Activated B cell treated with CpG ODN at 0.5 μM for 24 hours (primary cell): ENCODE measurements around the gene ABCA9. TPM values are rescaled to one million over a fixed set of nuclear protein-coding genes. Genes with fewer than 3 reads are reported as not detected.
"Not testable (repeated sequence)": the region's sequence is repeated elsewhere in the genome, so short reads cannot be mapped to it uniquely, and the experiment has no call there.

ENCODE experiments used
- ATAC-seq: fragments of 200-7000 bp; cut with Tn5 transposase; one replicate; pipeline ENCODE4 v1.10.0; 2021; ENCODE audit warnings: low read depth, mild to moderate bottlenecking, moderate library complexity
- CTCF ChIA-PET: fragments of 350-600 bp; sonication (Branson Sonifier 250); formaldehyde crosslinking; loops from one replicate; lab custom pipeline; 2021; ENCODE audit warnings: antibody characterized with exemption; lab: Charles Lee
- POLR2A ChIA-PET: fragments of 350-600 bp; sonication (Branson Sonifier 250); formaldehyde crosslinking; loops from one replicate; lab custom pipeline; 2021; ENCODE audit warnings: antibody characterized with exemption; lab: Charles Lee
- DNase-seq: peaks from one replicate; pipeline ENCODE4 v3.0.0; 2022
- H3K27ac Mint-ChIP-seq: one replicate; pipeline ENCODE4 v1.8.0; 2020; ENCODE audit warnings: mixed read lengths
- H3K27me3 Mint-ChIP-seq: one replicate; pipeline ENCODE4 v1.8.0; 2021; ENCODE audit warnings: mixed read lengths
- H3K36me3 Mint-ChIP-seq: one replicate; pipeline ENCODE4 v1.8.0; 2021; ENCODE audit warnings: low read depth, mixed read lengths
- H3K4me1 Mint-ChIP-seq: one replicate; pipeline ENCODE4 v1.8.0; 2021; ENCODE audit warnings: mixed read lengths
- H3K4me3 Mint-ChIP-seq: one replicate; pipeline ENCODE4 v1.8.0; 2020; ENCODE audit warnings: mild to moderate bottlenecking, mixed read lengths
- H3K9me3 Mint-ChIP-seq: one replicate; pipeline ENCODE4 v1.8.0; 2020; ENCODE audit warnings: mixed read lengths
- CTCF ChIP-seq: fragments of 200-600 bp; IDR thresholded peaks from one replicate; pipeline ENCODE4 v1.8.0; 2022; ENCODE audit warnings: antibody characterized with exemption, mild to moderate bottlenecking
- intact Hi-C: fragments of 100-400 bp; cut with micrococcal nuclease; formaldehyde crosslinking; loops from one replicate; pipeline ENCODE4 v1.15.1; 2024
- total RNA-seq: library from RNA; stranded (reverse); gene quantifications from 2 replicates; pipeline ENCODE4 v1.2.3, GENCODE V29; 2022

The ABCA9 gene
- total RNA-seq, 1 donor from 2014 or later: 0.04 TPM

GRCh38 chr17:68969101-68969500 lies 91.6 kb downstream of the ABCA9 start:
- H3K27ac Mint-ChIP-seq: no peak overlapping the region
- ChIA-PET POLR2A (no interaction called here), CTCF (no interaction called here)
- peaks cover 5% of the 10 kb centered on the region for H3K4me1 Mint-ChIP-seq
- no peaks in the 10 kb centered on the region for H3K36me3 Mint-ChIP-seq
- H3K4me3 Mint-ChIP-seq: no peak overlapping the region
- ATAC-seq: no peak
- DNase-seq: no peak
- TF ChIP-seq CTCF: no peak
- peaks cover 4% of the 10 kb centered on the region for H3K9me3 Mint-ChIP-seq
- peaks cover 3% of the 10 kb centered on the region for H3K27me3 Mint-ChIP-seq
- intact Hi-C loops: loop anchor here (10.0 kb wide), 1 partner anchor 46 kb away; no protein-coding TSS in a partner anchor

- TF ChIP-seq CTCF: no peak
- Mint-ChIP-seq H3K4me1 (no peaks in the 10 kb centered on the region), H3K4me3 (no peak overlapping the region), H3K27ac (no peak overlapping the region), H3K27me3 (peaks cover 3% of the 10 kb centered on the region), H3K36me3 (no peaks in the 10 kb centered on the region), H3K9me3 (peaks cover 4% of the 10 kb centered on the region)
- intact Hi-C loops: loop anchor here (10.0 kb wide), 1 partner anchor 51 kb away; no protein-coding TSS in a partner anchor
- no peak for ATAC-seq
- POLR2A ChIA-PET: no interaction called here
- CTCF ChIA-PET: interaction anchor here (1.1 kb wide), 1 partner anchor 18 kb away, joined by 3 read pairs; no protein-coding TSS in a partner anchor
- no peak for DNase-seq
Observed at GRCh38 chr17:68963958-68964357, 96.8 kb downstream of the ABCA9 start.

GRCh38 chr17:68961214-68961882 lies 99.4 kb downstream of the ABCA9 start:
- no peak overlapping the region for H3K27ac Mint-ChIP-seq
- DNase-seq (no peak), ATAC-seq (no peak)
- no peaks in the 10 kb centered on the region for H3K27me3 Mint-ChIP-seq
- no peaks in the 10 kb centered on the region for H3K36me3 Mint-ChIP-seq
- H3K4me1 Mint-ChIP-seq: no peaks in the 10 kb centered on the region
- peaks cover 4% of the 10 kb centered on the region for H3K9me3 Mint-ChIP-seq
- TF ChIP-seq CTCF: no peak
- H3K4me3 Mint-ChIP-seq: no peak overlapping the region
- POLR2A ChIA-PET: no interaction called here
- intact Hi-C loops: loop anchor here (10.0 kb wide), 1 partner anchor 53 kb away; no protein-coding TSS in a partner anchor
- CTCF ChIA-PET: no interaction called here

GRCh38 chr17:68959117-68959516 lies 101.6 kb downstream of the ABCA9 start:
- H3K4me3 Mint-ChIP-seq, H3K27ac Mint-ChIP-seq, ATAC-seq, CTCF ChIA-PET, H3K9me3 Mint-ChIP-seq, H3K4me1 Mint-ChIP-seq, DNase-seq, H3K36me3 Mint-ChIP-seq, POLR2A ChIA-PET, H3K27me3 Mint-ChIP-seq, intact Hi-C loops: not testable (repeated sequence)

- no peaks in the 10 kb centered on the region for H3K4me1 Mint-ChIP-seq
- no peak for ATAC-seq
- ChIA-PET CTCF (no interaction called here), POLR2A (no interaction called here)
- intact Hi-C loops: no loop called here
- no peaks in the 10 kb centered on the region for H3K36me3 Mint-ChIP-seq
- H3K27me3 Mint-ChIP-seq: peaks cover 2% of the 10 kb centered on the region
- DNase-seq: no peak
- no peak overlapping the region for H3K4me3 Mint-ChIP-seq
- no peaks in the 10 kb centered on the region for H3K9me3 Mint-ChIP-seq
- H3K27ac Mint-ChIP-seq: no peak overlapping the region
- TF ChIP-seq CTCF: no peak
Observed at GRCh38 chr17:68957944-68958343, 102.8 kb downstream of the ABCA9 start.
